NCI-H748 (cell line): ENCODE results near the gene CDC6.

Experiments used
- DNase-seq: peaks from one replicate; lab custom pipeline; 2025; ENCODE audit not compliant: unreplicated experiment; lab: John Stamatoyannopoulos, UW

Gene CDC6

GRCh38 chr17:40351359-40352236, 63.9 kb downstream of the CDC6 start:
- DNase-seq, result peak; percentile 30

GRCh38 chr17:40352237-40352778, 64.6 kb downstream of the CDC6 start:
- no peak for DNase-seq

- DNase-seq, result no peak
These were observed 65.2 kb downstream of the CDC6 start for GRCh38 chr17:40352779-40353394.
